Loucy (cell line): Measurements from ENCODE around the gene ZNF845.
"Not testable (repeated sequence)": the region's sequence is repeated elsewhere in the genome, so short reads cannot be mapped to it uniquely, and the experiment has no call there.

Experiments
- H2AFZ ChIP-seq: fragments of 200-600 bp; sonication (generic); 2 replicates; pipeline ENCODE4 v1.6.0; 2016; ENCODE audit warnings: antibody characterized with exemption, mild to moderate bottlenecking, low read length, moderate library complexity
- H3F3A ChIP-seq: fragments of 200-600 bp; 2 replicates; pipeline ENCODE4 v1.6.0; 2016; ENCODE audit warnings: antibody characterized with exemption, low read depth, mild to moderate bottlenecking
- H3K27me3 ChIP-seq: fragments of 200-600 bp; sonication (generic); 2 replicates; pipeline ENCODE4 v1.6.1; 2014; ENCODE audit warnings: low read length, mild to moderate bottlenecking; ENCODE audit not compliant: insufficient read depth, poor library complexity, severe bottlenecking
- H3K36me3 ChIP-seq: fragments of 200-600 bp; sonication (generic); 2 replicates; pipeline ENCODE4 v1.6.1; 2016; ENCODE audit warnings: low read length; ENCODE audit not compliant: insufficient read depth
- H3K4me1 ChIP-seq: fragments of 200-600 bp; sonication (generic); 2 replicates; pipeline ENCODE4 v1.5.1; 2014; ENCODE audit warnings: low read length, mild to moderate bottlenecking; ENCODE audit not compliant: insufficient read depth, poor library complexity, severe bottlenecking
- H3K4me2 ChIP-seq: fragments of 200-600 bp; sonication (generic); 2 replicates; pipeline ENCODE4 v1.6.0; 2014; ENCODE audit warnings: antibody characterized with exemption, low read length, low read depth, mild to moderate bottlenecking; ENCODE audit not compliant: poor library complexity, severe bottlenecking
- H3K4me3 ChIP-seq: fragments of 200-600 bp; sonication (generic); 2 replicates; pipeline ENCODE4 v1.5.1; 2014; ENCODE audit warnings: low read length, mild to moderate bottlenecking, mixed read lengths; ENCODE audit not compliant: poor library complexity, severe bottlenecking
- H3K79me2 ChIP-seq: fragments of 200-600 bp; sonication (generic); 2 replicates; pipeline ENCODE4 v1.6.1; 2014; ENCODE audit warnings: low read length; ENCODE audit not compliant: insufficient read depth
- H3K9ac ChIP-seq: fragments of 200-600 bp; sonication (generic); 2 replicates; pipeline ENCODE4 v1.6.0; 2014; ENCODE audit warnings: mild to moderate bottlenecking, low read depth, low read length, moderate library complexity; ENCODE audit not compliant: poor library complexity, severe bottlenecking
- H3K9me2 ChIP-seq: fragments of 200-600 bp; sonication (generic); replicated peaks from 2 replicates; pipeline ENCODE4 v1.6.1; 2016; ENCODE audit warnings: low read depth, low read length, mixed read lengths
- H3K9me3 ChIP-seq: fragments of 200-600 bp; sonication (generic); 2 replicates; pipeline ENCODE4 v1.6.1; 2014; ENCODE audit warnings: mild to moderate bottlenecking, antibody characterized with exemption, low read length, low read depth; ENCODE audit not compliant: insufficient read depth
- H4K20me1 ChIP-seq: fragments of 200-600 bp; sonication (generic); 2 replicates; pipeline ENCODE4 v1.6.0; 2014; ENCODE audit warnings: antibody characterized with exemption, low read length, mild to moderate bottlenecking; ENCODE audit not compliant: insufficient read depth, poor library complexity, severe bottlenecking
- CTCF ChIP-seq: fragments of 200-600 bp; sonication (generic); conservative IDR thresholded peaks from 2 replicates; pipeline ENCODE4 v1.5.1; 2014; ENCODE audit warnings: mild to moderate bottlenecking, antibody characterized with exemption, low read length
- EZH2phosphoT487 ChIP-seq: fragments of 200-600 bp; IDR thresholded peaks from 2 replicates; pipeline ENCODE4 v1.6.1; 2018; ENCODE audit warnings: antibody characterized with exemption, mild to moderate bottlenecking, moderate library complexity, borderline replicate concordance

The ZNF845 gene

DNA sequence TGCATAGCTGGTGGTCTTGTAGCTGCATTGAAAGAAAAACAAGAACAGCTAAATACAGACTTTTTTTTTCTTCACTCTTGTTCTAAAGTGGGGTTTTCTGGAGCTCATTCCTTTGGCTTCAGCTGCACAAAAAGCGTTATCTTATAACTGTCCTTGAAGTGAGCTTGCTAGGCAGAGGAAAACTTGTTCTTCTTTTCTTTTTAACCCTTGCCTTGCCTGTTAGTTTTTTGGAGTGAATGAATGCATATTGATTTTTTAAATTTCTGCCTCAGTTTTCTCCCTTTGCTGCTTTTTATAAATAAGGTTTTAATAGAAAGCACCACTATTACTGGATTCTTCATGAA, 62.9 kb downstream of the ZNF845 start:
- no peaks in the 10 kb centered on the region for H3K27me3 ChIP-seq
- no peak for TF ChIP-seq EZH2phosphoT487
- no peak for TF ChIP-seq CTCF
- H3K79me2 ChIP-seq: peaks cover 26% of the 10 kb centered on the region
- H3F3A ChIP-seq: no peaks in the 10 kb centered on the region
- peaks cover 6% of the 10 kb centered on the region; the same call in 1 of the 2 replicates for H3K36me3 ChIP-seq
- H3K9me3 ChIP-seq: no peaks in the 10 kb centered on the region
- no peaks in the 10 kb centered on the region for H3K9me2 ChIP-seq
- H3K4me2 ChIP-seq: peak overlapping the region; percentile 95
- peak overlapping the region; percentile 91 for H3K9ac ChIP-seq
- H4K20me1 ChIP-seq: peaks cover 15% of the 10 kb centered on the region
- H2AFZ ChIP-seq: no peak overlapping the region
- peak overlapping the region; percentile 88 for H3K4me3 ChIP-seq
- peaks cover 12% of the 10 kb centered on the region for H3K4me1 ChIP-seq

DNA sequence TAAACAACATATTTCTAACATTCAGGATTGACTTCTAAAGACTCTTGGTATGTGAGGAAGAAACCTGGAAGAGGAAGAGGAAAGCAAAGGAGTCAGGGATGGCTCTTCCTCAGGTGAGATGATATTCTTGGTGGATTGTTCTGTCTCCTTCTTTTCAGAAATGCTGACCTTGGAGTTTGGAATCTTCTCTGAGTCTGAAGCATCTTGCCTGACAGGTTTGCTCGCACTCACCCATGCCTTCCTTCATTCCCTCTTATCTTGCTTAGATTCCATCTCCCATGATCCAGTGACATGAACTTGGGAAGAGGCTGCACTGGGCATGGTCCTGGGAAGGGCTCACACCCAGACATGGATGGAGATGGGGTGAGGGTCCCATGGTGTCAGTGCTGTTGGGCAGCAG, 64.4 kb downstream of the ZNF845 start:
- Histone ChIP-seq H3K4me1 (peaks cover 12% of the 10 kb centered on the region), H4K20me1 (peaks cover 15% of the 10 kb centered on the region), H3K79me2 (peaks cover 26% of the 10 kb centered on the region), H3K36me3 (peaks cover 13% of the 10 kb centered on the region; the same call in 1 of the 2 replicates)
- not testable (repeated sequence) for H3K27me3 ChIP-seq, H3F3A ChIP-seq, H3K9me2 ChIP-seq, H3K4me3 ChIP-seq, H2AFZ ChIP-seq, H3K4me2 ChIP-seq, H3K9me3 ChIP-seq, H3K9ac ChIP-seq
